ENCODE results near the gene SCYL3. TPM values are rescaled to one million over a fixed set of nuclear protein-coding genes. Genes with fewer than 3 reads are reported as not detected.

Gene SCYL3
- total RNA-seq, 1 donor from 2014 or later = 8.1 TPM

DNA sequence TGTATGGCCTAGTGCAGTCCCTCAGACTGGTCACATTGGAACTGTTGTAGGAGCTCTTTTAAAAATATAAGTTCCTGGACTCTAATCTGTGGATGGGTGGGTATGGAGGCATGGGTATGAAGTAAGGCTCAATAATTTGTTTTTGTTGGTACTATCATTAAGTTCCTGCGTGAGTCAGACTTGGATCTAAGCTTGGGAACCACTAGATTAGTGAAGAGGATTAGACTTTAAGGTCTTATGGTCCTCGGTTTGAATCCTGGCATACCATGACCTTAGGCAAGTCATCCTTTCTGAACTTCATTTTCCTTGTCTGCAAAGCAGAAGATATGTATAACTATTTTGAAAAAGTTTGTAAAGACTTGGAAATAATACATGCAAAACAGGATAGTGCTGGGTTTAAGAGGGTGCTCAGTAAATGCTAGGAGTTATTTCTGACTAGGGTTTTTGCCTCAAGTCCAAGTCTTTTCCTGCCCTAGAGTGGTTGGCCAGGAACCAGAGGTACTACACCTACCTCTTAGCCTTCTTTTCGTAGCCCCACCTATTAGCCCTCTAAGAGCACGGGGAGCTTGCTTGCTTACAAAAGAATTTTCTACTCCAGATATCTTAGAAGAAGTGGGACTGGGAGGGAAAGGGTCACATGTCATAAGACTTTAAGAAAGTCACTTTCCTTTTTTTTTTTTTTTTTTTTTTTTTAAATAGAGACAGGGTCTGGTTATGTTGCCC is 60.4 kb downstream of the SCYL3 start:
- TF ChIP-seq, protein P1, sequence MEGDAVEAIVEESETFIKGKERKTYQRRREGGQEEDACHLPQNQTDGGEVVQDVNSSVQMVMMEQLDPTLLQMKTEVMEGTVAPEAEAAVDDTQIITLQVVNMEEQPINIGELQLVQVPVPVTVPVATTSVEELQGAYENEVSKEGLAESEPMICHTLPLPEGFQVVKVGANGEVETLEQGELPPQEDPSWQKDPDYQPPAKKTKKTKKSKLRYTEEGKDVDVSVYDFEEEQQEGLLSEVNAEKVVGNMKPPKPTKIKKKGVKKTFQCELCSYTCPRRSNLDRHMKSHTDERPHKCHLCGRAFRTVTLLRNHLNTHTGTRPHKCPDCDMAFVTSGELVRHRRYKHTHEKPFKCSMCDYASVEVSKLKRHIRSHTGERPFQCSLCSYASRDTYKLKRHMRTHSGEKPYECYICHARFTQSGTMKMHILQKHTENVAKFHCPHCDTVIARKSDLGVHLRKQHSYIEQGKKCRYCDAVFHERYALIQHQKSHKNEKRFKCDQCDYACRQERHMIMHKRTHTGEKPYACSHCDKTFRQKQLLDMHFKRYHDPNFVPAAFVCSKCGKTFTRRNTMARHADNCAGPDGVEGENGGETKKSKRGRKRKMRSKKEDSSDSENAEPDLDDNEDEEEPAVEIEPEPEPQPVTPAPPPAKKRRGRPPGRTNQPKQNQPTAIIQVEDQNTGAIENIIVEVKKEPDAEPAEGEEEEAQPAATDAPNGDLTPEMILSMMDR (conservative IDR thresholded peaks at IDR 0.05) = no peak
- no peaks in the 10 kb centered on the region for H3K9me3 Mint-ChIP-seq
- no peak for DNase-seq (ENCODE audit: low read depth, low spot score)
- H3K36me3 Mint-ChIP-seq (ENCODE audit: low read depth) = peaks cover 23% of the 10 kb centered on the region
- H3K27me3 Mint-ChIP-seq (ENCODE audit: low read depth) = no peaks in the 10 kb centered on the region
- no peak overlapping the region for H3K27ac Mint-ChIP-seq (ENCODE audit: unreplicated experiment)
- no peak overlapping the region for H3K4me3 Mint-ChIP-seq
- H3K4me1 Mint-ChIP-seq = no peaks in the 10 kb centered on the region

DNA sequence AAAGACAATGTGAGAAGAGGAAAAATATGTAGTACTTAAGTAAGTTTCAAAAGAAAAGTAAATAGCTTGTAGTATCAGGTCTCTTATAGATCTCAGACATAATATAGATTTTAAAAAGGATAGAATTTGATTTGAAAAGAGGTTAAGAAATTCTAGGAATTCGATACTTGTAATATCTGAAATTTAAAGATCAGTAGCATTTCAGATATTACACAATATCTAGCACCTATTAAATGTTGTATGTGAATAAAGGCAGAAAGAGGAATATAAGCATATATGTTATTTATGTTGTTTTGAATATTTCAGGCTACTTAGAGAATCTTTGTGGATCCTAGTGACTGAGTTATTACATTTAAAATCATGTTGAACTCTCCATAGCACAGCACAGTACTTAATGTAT is 64.0 kb downstream of the SCYL3 start:
- no peak for DNase-seq (ENCODE audit: low read depth, low spot score)
- H3K4me1 Mint-ChIP-seq = no peaks in the 10 kb centered on the region

DNA sequence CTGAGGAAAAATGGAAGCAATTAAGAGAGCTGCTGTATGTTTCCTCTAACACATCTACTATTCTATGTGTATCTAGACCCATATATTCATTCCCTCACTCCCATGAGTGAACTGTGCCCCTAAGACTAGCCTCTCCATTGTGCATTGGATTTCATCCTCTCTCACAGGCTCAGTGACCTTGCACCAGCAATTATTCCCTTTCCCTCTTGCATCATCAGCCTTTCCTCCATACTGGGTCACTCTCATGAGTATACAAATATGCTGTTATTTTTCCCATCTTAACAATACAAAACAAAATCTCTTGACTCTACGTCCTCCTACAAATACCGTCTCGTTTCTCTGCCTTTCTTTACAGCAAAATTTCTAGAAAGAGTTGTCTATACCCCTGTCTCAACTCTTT is 69.5 kb downstream of the SCYL3 start:
- H3K27me3 Mint-ChIP-seq (ENCODE audit: low read depth) = no peaks in the 10 kb centered on the region
- no peak for DNase-seq (ENCODE audit: low read depth, low spot score)
- H3K27ac Mint-ChIP-seq (ENCODE audit: unreplicated experiment) = no peak overlapping the region
- H3K9me3 Mint-ChIP-seq = no peaks in the 10 kb centered on the region
- no peak overlapping the region for H3K4me3 Mint-ChIP-seq
- TF ChIP-seq, protein P1 (conservative IDR thresholded peaks at IDR 0.05) = no peak
- no peaks in the 10 kb centered on the region for H3K4me1 Mint-ChIP-seq
- peaks cover 17% of the 10 kb centered on the region for H3K36me3 Mint-ChIP-seq (ENCODE audit: low read depth)

More for the DNA sequence above, 64.0 kb downstream of the SCYL3 start:
- H3K36me3 Mint-ChIP-seq (ENCODE audit: low read depth) = peaks cover 17% of the 10 kb centered on the region
- H3K9me3 Mint-ChIP-seq = no peaks in the 10 kb centered on the region
- no peaks in the 10 kb centered on the region for H3K27me3 Mint-ChIP-seq (ENCODE audit: low read depth)
- no peak overlapping the region for H3K27ac Mint-ChIP-seq (ENCODE audit: unreplicated experiment)
- no peak overlapping the region for H3K4me3 Mint-ChIP-seq
- TF ChIP-seq, protein P1 (conservative IDR thresholded peaks at IDR 0.05) = no peak

DNA sequence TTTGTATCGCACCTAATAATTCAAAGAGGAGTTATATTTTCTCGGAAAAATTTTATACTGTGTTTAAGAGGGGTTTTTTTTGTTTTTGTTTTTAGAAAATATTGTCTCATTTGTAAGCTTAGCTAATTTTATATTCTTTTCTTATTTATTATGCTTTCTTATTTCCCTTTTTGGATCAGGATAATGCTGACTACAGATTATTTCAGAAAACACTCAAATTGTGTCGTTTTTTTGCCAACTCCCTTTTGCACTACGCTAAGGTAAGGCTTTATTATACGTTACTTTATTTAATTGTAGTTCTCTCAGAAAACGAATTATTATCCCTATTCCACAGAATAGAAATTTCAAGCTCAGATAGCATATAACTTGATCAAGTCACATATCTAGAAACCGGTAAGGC is 72.2 kb downstream of the SCYL3 start:
- H3K9me3 Mint-ChIP-seq = peaks cover 3% of the 10 kb centered on the region
- peaks cover 22% of the 10 kb centered on the region for H3K36me3 Mint-ChIP-seq (ENCODE audit: low read depth)
- no peak for DNase-seq (ENCODE audit: low read depth, low spot score)
- H3K27me3 Mint-ChIP-seq (ENCODE audit: low read depth) = no peaks in the 10 kb centered on the region
- TF ChIP-seq, protein P1 (conservative IDR thresholded peaks at IDR 0.05) = no peak
- no peaks in the 10 kb centered on the region for H3K4me1 Mint-ChIP-seq
- no peak overlapping the region for H3K27ac Mint-ChIP-seq (ENCODE audit: unreplicated experiment)
- no peak overlapping the region for H3K4me3 Mint-ChIP-seq

DNA sequence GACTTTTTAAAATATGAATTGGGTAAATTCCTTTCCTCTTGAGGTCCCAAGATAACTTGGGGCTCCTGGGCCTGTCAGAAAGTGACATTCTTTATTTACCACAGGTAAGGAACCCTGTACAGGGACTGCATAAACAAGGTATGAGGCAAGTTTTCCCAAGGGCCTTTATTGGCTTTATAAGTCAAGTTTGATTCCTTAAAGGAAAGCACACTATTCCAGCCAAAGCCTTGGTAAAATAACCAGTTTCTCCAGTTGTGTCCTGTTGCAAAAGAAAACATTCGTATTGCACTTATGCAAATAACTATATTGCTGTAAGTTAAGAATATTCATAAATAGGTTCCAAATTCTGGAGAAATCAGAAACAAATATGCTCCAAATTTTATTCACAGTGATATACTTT is 77.1 kb downstream of the SCYL3 start:
- no peak overlapping the region for H3K4me3 Mint-ChIP-seq
- no peaks in the 10 kb centered on the region for H3K4me1 Mint-ChIP-seq
- H3K27me3 Mint-ChIP-seq (ENCODE audit: low read depth) = no peaks in the 10 kb centered on the region
- no peak for DNase-seq (ENCODE audit: low read depth, low spot score)
- H3K36me3 Mint-ChIP-seq (ENCODE audit: low read depth) = peaks cover 36% of the 10 kb centered on the region
- H3K27ac Mint-ChIP-seq (ENCODE audit: unreplicated experiment) = no peak overlapping the region
- H3K9me3 Mint-ChIP-seq = peaks cover 11% of the 10 kb centered on the region
- TF ChIP-seq, protein P1 (conservative IDR thresholded peaks at IDR 0.05) = no peak

All from neural crest cell (in vitro differentiated cells).